Skeletal muscle tissue (tissue), 4 donors: ENCODE data around the gene KRT35. TPM values are rescaled to one million over a fixed set of nuclear protein-coding genes. Genes with fewer than 3 reads are reported as not detected.

ENCODE experiments used
- H3K27ac ChIP-seq: one replicate; pipeline ENCODE4 v1.7.0; 2013; ENCODE audit warnings: mild to moderate bottlenecking, low read depth, low read length, inconsistent platforms
- H3K27me3 ChIP-seq, 3 donors: one replicate each; pipeline ENCODE4 v1.7.0; 2013; ENCODE audit warnings: low read length in 3 of 3; ENCODE audit not compliant: control insufficient read depth in 3 of 3, insufficient read depth in 3 of 3
- H3K36me3 ChIP-seq, 3 donors: one replicate each; pipeline ENCODE4 v1.7.0; 2013; ENCODE audit warnings: low read length in 3 of 3; ENCODE audit not compliant: control insufficient read depth in 3 of 3, insufficient read depth in 3 of 3
- H3K4me1 ChIP-seq, 3 donors: one replicate each; pipeline ENCODE4 v1.7.0; 2013; ENCODE audit warnings: low read length in 3 of 3, mild to moderate bottlenecking in 3 of 3; ENCODE audit not compliant: control insufficient read depth in 3 of 3, insufficient read depth in 3 of 3
- H3K4me3 ChIP-seq, 3 donors: one replicate each; pipeline ENCODE4 v1.7.0; 2013; ENCODE audit warnings: low read length in 3 of 3
- H3K9ac ChIP-seq, 3 donors: one replicate each; pipeline ENCODE4 v1.7.0; 2013; ENCODE audit warnings: low read length in 3 of 3, mild to moderate bottlenecking in 3 of 3, moderate library complexity in 2 of 3, low read depth in 1 of 3
- H3K9me3 ChIP-seq, 3 donors: one replicate each; pipeline ENCODE4 v1.7.0; 2013; ENCODE audit warnings: low read length in 3 of 3; ENCODE audit not compliant: control insufficient read depth in 3 of 3
- total RNA-seq: library from RNA; depleted of rRNA; stranded (reverse); fragments of >200 nt; gene quantifications from one replicate; pipeline ENCODE4 v1.2.3, GENCODE V29; 2014
- donor health status: Osteomylitis.

The KRT35 gene
- total RNA-seq, 1 donor from 2014 or later, result not detected

DNA sequence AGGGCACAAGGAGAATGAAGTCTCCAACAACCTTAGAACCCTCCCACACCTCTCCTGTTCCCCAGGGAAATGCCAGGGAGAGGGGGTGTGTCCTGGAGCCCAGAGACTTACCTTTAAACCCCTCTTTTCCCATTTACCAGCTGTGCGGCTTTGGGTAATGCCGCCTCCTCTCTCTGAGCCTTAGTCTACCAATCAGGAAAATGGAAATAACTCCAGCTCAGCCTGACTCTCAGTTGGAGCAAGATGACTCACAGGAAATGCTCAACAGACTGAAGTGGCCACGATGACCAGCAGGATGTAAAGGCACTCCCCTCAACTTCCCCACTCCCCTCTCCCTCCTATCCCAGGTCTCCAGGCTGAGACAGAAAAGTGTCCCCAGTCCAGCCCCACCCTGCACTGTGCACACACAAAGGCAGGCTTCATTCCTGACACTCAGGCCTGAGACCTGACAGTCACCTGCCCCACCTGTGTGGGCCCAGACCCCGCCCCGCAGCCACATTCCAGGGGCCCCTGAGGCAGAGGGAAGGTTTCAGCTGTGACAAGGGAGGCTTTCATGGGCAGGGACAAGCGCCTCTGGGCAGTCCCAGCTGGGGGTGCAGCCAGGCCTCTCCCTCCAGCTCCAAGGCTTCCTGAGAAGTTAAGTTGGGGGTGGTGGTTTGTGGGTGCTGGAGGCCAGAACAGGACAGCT is 40.8 kb upstream of the KRT35 start:
- no peak overlapping the region for H3K9ac ChIP-seq
- H3K4me1 ChIP-seq, result peaks cover 0 to 4% (median 2%) of the 10 kb centered on the region in 3 donors

DNA sequence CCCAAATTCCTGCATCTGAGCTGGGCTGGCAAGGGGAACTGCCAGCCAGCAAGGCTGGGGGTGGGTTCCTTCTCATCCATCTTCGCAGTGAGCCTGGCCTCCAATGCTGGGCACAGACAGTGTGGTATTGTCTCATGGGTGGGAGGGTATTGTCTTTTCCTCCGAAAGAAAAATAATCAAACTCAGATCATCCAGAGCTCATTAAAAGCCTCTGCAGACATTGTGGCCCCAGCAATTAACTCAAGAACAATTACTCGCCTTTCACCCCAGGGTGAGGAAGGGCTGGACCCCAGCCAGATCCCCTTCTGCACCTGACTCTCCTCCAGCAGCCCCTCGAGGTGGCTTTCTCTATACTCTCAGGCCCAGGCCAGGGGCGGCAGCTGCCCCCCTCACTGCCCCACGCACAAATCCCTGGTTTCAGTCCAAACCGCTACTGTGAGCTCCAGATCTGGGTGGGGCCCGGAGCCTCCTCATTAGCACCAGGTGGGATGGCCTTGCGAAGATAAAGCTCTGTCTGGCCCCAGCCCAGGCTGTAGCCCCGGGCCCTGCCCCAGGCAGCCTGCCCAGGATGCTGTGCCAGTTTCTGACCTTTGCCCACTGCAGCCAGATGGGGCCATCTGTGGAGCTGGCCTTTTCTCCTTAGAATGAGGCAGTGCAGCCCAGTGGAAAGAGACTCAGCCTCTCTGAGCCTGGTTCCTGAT is 40.0 kb upstream of the KRT35 start:
- H3K9ac ChIP-seq, result no peak overlapping the region
- H3K36me3 ChIP-seq, result no peaks in the 10 kb centered on the region
- no peaks in the 10 kb centered on the region for H3K9me3 ChIP-seq
- H3K4me3 ChIP-seq, result no peak overlapping the region
- H3K4me1 ChIP-seq, result peaks cover 0 to 4% (median 2%) of the 10 kb centered on the region in 3 donors
- peaks cover 7 to 49% (median 36%) of the 10 kb centered on the region in 3 donors for H3K27me3 ChIP-seq
- no peak overlapping the region for H3K27ac ChIP-seq

More for the DNA sequence above, 40.8 kb upstream of the KRT35 start:
- H3K27ac ChIP-seq, result no peak overlapping the region
- no peak overlapping the region for H3K4me3 ChIP-seq
- no peaks in the 10 kb centered on the region for H3K36me3 ChIP-seq
- no peaks in the 10 kb centered on the region for H3K9me3 ChIP-seq
- H3K27me3 ChIP-seq, result peaks cover 12 to 45% (median 31%) of the 10 kb centered on the region in 3 donors

DNA sequence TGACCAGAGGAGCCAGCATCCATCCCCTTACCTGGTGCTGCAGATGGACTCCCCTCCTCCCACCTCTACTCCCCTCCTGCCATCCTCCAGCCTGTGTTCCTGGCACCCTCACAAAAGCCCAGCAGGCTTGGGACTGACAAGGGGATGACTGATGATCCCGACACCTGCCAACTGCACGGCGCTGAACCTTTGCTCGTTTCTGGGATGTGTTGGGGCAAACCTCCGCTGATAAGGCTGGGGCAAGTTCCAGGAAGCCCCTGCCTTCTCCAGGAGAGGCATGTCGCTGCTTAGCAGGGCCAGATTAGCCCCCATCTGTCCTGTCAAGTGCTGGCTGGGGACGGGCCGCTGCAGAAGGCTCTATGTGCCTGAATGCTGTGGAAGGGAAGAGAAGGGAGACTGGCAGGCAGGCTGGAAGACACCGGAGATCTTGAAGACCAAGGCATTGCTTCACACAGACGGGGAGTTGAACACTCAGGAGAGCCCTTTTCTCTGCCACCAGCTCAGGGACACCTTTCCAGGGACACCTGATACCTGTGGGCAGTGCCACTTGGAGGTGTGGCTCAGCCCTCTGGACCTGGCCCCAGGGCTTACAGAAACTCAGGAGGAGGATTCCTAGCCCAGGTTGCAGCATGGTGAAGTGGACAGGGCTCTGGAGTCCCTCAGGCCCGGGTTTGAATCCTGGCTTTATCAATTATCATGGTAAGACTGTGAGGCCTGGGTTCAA is 38.7 kb upstream of the KRT35 start:
- no peak overlapping the region for H3K27ac ChIP-seq
- H3K9me3 ChIP-seq, result no peaks in the 10 kb centered on the region
- H3K36me3 ChIP-seq, result no peaks in the 10 kb centered on the region
- H3K9ac ChIP-seq, result peak overlapping the region in 1 of 3 donors; percentile 8
- H3K4me3 ChIP-seq, result no peak overlapping the region
- peaks cover 5 to 49% (median 43%) of the 10 kb centered on the region in 3 donors for H3K27me3 ChIP-seq
- peaks cover 0 to 4% (median 2%) of the 10 kb centered on the region in 3 donors for H3K4me1 ChIP-seq

DNA sequence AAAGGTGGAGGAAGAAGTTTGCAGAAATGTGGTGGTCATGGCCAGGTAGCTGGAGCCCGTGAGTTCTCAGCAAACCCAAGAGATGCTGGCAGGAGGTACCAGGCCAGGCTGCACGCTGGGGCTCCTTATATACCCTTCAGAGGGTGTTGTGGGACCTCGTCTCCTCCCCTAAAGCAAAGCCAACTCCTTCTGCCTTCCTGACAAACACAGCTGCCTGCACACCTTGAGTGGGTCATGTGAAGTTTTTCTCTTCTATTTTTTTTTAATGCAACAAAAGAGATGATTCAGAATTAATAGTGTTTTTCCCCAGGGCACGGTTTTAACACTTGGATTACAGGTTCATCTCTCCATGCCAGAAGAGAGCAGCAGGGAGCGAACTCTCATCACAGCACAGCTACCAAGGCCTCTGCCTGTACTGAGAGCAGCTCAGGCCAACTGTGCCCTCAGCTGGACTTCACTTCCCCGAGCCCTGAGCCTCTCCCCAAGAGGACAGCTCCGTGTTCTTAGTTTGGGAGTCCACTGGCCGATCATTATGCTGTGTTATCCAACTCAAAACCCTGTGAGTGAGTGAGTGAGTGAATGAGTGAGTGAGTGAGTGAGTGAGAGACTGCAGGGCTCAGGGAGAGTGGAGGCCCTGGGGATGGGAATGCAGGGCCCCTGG is 38.0 kb upstream of the KRT35 start, which contains the start of gene KRT15:
KRT15 (minus strand) TSS at position 102 of the 661 bp plus-strand sequence; CDS start at position 39, 63 bp downstream.
- peak within 1 kb of the TSS in 1 of 3 donors; percentile 8 for H3K9ac ChIP-seq
- no peak within 1 kb of the TSS for H3K27ac ChIP-seq
- H3K4me1 ChIP-seq, result peaks cover 0 to 4% (median 2%) of the 10 kb centered on the region in 3 donors
- H3K9me3 ChIP-seq, result no peaks in the 10 kb centered on the region
- no peak within 1 kb of the TSS for H3K4me3 ChIP-seq
- peaks cover 4 to 46% (median 43%) of the 10 kb centered on the region in 3 donors for H3K27me3 ChIP-seq
- H3K36me3 ChIP-seq, result no peaks in the 10 kb centered on the region

DNA sequence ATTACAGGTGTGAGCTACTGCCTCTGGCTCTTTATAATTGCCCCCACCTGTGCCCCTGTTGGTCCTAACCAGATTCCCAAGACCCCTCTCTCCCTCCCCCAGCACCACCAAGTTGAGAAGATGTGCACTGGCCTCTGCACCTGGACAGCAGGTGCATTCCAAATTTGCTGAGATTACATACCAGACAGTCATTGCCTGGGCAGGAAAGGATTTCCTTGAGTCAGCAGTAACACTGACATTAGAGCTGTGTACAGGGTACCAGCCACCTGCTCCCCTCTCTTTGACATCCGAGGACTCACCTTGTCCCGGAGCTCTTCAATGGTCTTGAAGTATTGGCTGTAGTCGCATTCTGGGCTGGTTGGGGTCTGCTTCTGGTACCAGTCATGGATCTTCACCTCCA is 37.1 kb upstream of the KRT35 start:
- H3K4me3 ChIP-seq, result no peak overlapping the region
- no peak overlapping the region for H3K9ac ChIP-seq
- H3K36me3 ChIP-seq, result no peaks in the 10 kb centered on the region
- peaks cover 0 to 4% (median 2%) of the 10 kb centered on the region in 3 donors for H3K4me1 ChIP-seq
- H3K27me3 ChIP-seq, result peaks cover 4 to 42% (median 38%) of the 10 kb centered on the region in 3 donors
- no peak overlapping the region for H3K27ac ChIP-seq
- no peaks in the 10 kb centered on the region for H3K9me3 ChIP-seq

DNA sequence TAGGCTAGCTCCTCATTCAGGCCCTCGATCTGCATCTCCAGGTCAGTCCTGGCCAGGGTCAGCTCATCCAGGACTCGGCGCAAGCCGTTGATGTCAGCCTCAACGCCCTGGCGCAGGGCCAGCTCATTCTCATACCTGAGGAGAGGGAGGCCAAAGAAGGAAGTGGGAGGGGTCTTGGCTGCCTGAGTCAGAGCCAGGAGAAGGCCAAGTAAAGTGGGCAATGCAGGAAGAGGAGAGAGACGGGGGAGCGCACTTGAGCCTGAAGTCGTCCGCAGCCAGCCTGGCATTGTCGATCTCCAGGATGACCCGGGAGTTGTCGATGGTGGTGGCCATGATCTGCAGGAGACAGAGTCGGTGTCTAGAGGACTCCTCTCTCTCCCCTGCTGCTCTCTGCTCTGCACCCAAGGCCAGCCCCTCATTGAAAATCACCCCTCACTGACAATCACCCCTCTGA is 35.9 kb upstream of the KRT35 start:
- no peak overlapping the region for H3K9ac ChIP-seq
- no peaks in the 10 kb centered on the region for H3K9me3 ChIP-seq
- H3K36me3 ChIP-seq, result no peaks in the 10 kb centered on the region
- H3K4me1 ChIP-seq, result peaks cover 0 to 4% (median 2%) of the 10 kb centered on the region in 3 donors
- no peak overlapping the region for H3K27ac ChIP-seq
- H3K4me3 ChIP-seq, result no peak overlapping the region
- peaks cover 4 to 34% (median 33%) of the 10 kb centered on the region in 3 donors for H3K27me3 ChIP-seq

DNA sequence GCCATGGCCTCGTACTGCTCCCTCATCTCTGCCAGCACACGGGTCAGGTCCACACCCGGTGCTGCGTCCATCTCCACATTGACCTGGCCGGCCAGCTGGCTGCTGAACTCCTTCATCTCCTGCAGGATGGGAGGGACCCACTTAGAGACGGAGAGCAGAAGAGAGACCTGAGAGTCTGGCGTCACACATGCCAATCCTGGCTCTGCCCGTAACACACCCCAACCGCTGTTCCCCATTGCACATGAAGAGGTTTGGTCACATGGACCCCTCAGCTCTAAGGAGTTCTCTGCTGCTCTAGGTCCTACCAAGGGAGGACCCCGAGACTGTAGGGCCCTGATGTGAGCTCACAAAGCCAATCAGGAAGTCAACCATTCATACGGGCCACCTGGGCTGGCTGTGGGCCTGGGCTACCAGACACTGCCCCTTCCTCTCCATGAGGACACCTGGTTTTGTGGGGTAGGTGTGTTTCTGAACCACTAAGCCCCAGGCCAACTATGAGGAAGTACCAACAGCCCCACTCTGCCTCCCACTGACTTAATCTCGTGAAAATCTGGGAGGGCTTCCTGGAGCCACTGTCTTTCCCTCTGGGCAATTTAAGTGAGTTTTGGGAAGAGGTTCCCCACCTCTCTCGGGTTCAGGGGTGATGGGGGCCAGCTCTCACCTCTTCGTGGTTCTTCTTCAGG is 35.3 kb upstream of the KRT35 start:
- H3K9me3 ChIP-seq, result no peaks in the 10 kb centered on the region
- H3K27ac ChIP-seq, result no peak overlapping the region
- H3K4me1 ChIP-seq, result peaks cover 0 to 4% (median 2%) of the 10 kb centered on the region in 3 donors
- H3K36me3 ChIP-seq, result no peaks in the 10 kb centered on the region
- H3K4me3 ChIP-seq, result no peak overlapping the region
- no peak overlapping the region for H3K9ac ChIP-seq
- peaks cover 4 to 33% (median 29%) of the 10 kb centered on the region in 3 donors for H3K27me3 ChIP-seq

DNA sequence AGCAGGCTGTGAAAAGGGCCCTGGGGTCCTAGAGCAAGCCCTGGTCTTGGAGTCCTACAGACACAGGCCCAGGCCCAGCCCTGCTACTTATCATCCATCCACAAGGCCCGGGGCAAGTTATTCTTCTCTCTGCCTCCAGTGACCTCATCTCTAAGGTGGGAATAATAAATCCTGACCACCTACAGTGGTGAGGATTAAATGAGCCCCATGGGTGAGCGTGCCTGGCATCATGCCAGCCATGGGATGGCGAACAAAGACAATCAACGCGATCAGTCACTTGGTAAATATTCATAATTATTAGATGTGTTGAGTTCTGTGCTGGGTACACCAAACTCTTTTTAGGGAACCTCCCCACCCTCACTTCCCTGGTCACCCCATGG is 32.2 kb upstream of the KRT35 start:
- no peak overlapping the region for H3K27ac ChIP-seq
- no peaks in the 10 kb centered on the region for H3K9me3 ChIP-seq
- H3K9ac ChIP-seq, result no peak overlapping the region
- no peaks in the 10 kb centered on the region for H3K4me1 ChIP-seq
- H3K4me3 ChIP-seq, result no peak overlapping the region
- H3K27me3 ChIP-seq, result peaks cover 2 to 19% (median 14%) of the 10 kb centered on the region in 3 donors
- no peaks in the 10 kb centered on the region for H3K36me3 ChIP-seq

DNA sequence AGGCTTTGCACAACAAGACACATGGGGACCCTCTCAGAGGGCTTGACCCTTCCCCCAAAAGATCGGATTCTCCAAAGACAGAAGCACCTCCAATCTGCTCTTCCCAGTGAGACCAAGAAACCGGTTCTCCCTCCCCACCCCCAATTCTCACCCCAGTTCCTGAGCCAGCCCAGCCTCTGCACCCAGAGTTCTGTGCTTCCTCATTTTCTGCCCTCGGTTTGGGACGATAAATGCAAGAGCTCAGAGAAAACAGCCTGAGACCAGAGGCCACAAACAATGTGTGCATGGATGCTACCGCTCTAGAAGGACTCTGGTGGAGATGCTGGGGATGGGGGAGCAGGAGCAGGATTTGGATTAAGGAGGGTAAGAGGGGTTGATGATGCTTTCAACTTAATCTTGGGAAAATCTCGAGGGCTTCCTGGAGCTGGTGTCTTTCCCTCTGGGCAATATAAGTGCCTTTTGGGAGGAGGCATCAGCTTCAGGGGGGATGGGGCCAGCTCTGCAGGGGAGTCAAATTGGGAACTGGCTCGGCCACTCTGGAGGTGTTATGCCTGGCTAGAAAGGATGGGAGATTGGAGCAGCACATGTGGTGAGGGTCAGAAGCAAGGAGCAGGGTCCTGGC is 31.7 kb upstream of the KRT35 start:
- no peak overlapping the region for H3K4me3 ChIP-seq
- no peaks in the 10 kb centered on the region for H3K4me1 ChIP-seq
- peaks cover 2 to 14% (median 11%) of the 10 kb centered on the region in 3 donors for H3K27me3 ChIP-seq
- no peaks in the 10 kb centered on the region for H3K36me3 ChIP-seq
- no peak overlapping the region for H3K27ac ChIP-seq
- H3K9me3 ChIP-seq, result no peaks in the 10 kb centered on the region
- no peak overlapping the region for H3K9ac ChIP-seq
